ENCODE measurements around the gene IL15RA. TPM values are rescaled to one million over a fixed set of nuclear protein-coding genes. Genes with fewer than 3 reads are reported as not detected.

The IL15RA gene
- total RNA-seq, 4 donors from 2014 or later = 19.4 to 38.0 (median 34.9) TPM

DNA sequence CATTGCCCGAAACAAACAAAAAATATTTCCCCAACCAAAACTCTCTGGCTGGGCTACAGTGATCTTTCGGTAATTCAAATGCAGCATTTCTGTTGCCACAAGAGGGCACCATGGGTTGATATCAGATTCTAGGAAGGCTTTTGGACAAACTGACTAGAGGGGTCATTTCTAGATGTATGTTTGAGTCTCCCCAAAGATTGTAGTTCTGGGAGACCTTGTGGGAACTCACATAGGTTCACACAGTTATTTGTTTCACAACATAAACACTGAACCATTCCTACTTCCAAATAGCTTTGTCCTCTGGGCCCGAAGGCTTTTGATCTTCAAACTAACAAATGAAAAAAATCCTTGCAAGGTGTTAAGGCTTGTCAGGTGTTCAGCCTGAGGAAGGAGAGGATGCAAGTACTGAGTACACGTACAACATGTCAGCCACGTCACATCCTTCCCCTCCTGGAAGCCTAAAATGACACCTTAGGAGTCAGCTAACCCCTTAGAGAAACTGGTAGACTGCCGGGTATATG lies 37.0 kb upstream of the IL15RA start:
- Histone ChIP-seq H3K36me3 (no peaks in the 10 kb centered on the region), H3K4me3 (no peak overlapping the region), H3K27me3 (no peaks in the 10 kb centered on the region), H3K27ac (peak overlapping the region in 3 of 4 donors; percentile 6 to 55 (median 42)), H3K4me1 (peaks cover 0 to 9% (median 0%) of the 10 kb centered on the region in 4 donors), H3K9me3 (no peaks in the 10 kb centered on the region)
- DNase-seq = peak in 2 of 3 donors; percentile 86 to 89
- TF ChIP-seq, protein P1, sequence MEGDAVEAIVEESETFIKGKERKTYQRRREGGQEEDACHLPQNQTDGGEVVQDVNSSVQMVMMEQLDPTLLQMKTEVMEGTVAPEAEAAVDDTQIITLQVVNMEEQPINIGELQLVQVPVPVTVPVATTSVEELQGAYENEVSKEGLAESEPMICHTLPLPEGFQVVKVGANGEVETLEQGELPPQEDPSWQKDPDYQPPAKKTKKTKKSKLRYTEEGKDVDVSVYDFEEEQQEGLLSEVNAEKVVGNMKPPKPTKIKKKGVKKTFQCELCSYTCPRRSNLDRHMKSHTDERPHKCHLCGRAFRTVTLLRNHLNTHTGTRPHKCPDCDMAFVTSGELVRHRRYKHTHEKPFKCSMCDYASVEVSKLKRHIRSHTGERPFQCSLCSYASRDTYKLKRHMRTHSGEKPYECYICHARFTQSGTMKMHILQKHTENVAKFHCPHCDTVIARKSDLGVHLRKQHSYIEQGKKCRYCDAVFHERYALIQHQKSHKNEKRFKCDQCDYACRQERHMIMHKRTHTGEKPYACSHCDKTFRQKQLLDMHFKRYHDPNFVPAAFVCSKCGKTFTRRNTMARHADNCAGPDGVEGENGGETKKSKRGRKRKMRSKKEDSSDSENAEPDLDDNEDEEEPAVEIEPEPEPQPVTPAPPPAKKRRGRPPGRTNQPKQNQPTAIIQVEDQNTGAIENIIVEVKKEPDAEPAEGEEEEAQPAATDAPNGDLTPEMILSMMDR (IDR thresholded peaks at IDR 0.05) = peak; percentile 74 to 87 (median 78)
- TF ChIP-seq POLR2A (IDR thresholded peaks at IDR 0.05) = no peak

DNA sequence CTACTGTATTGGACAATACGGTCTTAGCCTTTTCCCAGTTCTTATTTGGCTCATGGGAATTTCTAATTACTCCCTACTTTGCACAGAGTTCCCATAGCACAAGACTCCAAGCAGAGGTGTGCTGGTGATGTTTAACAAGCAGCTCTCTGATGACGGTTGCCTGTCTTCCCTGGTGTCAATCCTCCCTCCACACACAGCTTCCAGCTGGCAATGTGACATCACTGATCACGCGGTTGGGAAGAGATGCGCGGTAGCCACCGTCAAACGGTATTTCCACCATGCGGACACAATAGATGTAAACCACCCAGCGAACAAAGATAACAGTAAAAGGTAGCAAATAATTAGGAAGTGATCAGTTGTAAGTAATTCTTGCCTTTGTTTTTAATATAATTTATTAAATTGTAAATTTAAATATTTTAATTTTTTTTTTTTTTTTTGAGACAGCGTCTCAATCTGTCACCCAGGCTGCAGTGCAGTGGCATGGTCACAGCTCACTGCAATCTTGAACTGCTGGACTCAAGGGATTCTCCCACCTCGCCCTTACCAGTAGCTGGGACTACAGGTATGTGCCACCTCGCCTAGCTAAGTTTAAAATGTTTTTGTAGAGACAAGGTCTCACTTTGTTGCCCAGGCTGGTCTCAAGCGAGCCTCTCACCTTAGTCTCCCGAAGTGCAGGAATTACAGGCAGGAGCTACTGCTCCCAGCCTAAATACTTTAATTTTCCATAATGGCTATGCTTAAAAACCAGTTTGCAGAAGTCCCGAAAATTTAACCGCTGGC lies 36.3 kb upstream of the IL15RA start:
- no peaks in the 10 kb centered on the region for H3K36me3 ChIP-seq
- peaks cover 0 to 9% (median 0%) of the 10 kb centered on the region in 4 donors for H3K4me1 ChIP-seq
- H3K27ac ChIP-seq = peak overlapping the region in 3 of 4 donors; percentile 6 to 55 (median 42)
- no peak overlapping the region for H3K4me3 ChIP-seq
- no peaks in the 10 kb centered on the region for H3K27me3 ChIP-seq
- TF ChIP-seq POLR2A (IDR thresholded peaks at IDR 0.05) = no peak
- TF ChIP-seq, protein P1 (IDR thresholded peaks at IDR 0.05) = no peak
- no peak for DNase-seq
- H3K9me3 ChIP-seq = no peaks in the 10 kb centered on the region

DNA sequence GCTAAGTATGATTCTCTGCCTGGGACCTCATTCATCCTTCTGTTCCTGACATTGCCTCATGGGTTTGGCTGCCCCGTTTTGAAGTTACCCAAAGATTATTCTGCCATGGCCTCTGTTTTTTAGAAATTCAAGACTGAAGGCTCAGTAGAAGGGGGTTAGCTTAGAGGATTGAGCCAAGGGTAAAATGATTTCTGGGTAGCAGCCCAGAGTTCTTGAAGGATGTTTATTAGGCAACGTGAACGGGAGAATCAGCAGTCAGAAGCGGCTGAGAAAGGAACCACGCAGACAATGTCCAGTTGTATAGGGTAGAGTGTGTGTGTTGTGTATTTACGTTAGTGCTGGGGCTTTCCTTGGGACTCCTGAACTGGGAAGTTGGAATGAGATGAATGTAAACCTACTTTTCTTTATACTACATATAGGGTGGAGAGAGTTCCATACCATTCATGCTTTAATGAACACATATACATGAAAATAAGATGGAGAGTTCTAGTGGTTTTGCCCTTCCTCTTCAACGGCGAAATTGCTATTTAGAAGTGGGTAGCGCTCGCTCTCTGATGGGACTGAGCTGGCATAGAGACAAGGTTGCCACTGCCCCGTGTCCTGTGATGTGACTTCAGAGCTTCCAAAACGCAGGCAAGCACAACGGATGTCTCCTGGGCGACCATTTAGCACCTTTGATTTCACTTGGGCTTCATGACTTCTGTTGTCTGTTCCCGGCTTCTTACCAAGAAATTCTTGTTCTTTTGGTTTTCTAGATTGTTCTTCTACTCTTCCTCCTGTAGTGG lies 35.0 kb upstream of the IL15RA start:
- H3K27ac ChIP-seq = no peak overlapping the region
- no peaks in the 10 kb centered on the region for H3K9me3 ChIP-seq
- no peaks in the 10 kb centered on the region for H3K27me3 ChIP-seq
- no peaks in the 10 kb centered on the region for H3K36me3 ChIP-seq
- TF ChIP-seq, protein P1 (IDR thresholded peaks at IDR 0.05) = no peak
- no peak for TF ChIP-seq POLR2A (IDR thresholded peaks at IDR 0.05)
- no peak overlapping the region for H3K4me3 ChIP-seq
- no peaks in the 10 kb centered on the region for H3K4me1 ChIP-seq
- no peak for DNase-seq

DNA sequence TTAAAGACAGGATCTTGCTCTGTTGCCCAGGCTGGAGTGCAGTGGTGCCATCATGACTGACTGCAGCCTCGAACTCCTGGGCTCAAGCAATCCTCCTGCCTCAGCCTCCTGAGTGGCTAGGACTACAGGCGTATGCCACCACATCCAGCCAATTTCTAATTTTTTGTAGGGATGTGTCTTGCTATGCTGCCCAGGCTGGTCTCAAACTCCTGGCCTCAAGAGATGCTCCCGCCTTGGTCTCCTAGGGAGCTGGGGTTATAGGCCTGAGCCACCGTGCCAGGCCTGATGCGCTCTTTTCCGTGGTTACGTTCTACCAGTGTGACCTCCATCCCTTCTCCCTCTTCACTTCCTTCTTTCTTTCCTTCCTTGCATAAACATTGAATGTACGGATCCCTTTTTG lies 34.2 kb upstream of the IL15RA start:
- Histone ChIP-seq H3K9me3 (no peaks in the 10 kb centered on the region), H3K4me3 (no peak overlapping the region), H3K4me1 (no peaks in the 10 kb centered on the region), H3K27ac (no peak overlapping the region), H3K36me3 (no peaks in the 10 kb centered on the region), H3K27me3 (no peaks in the 10 kb centered on the region)
- DNase-seq = no peak
- TF ChIP-seq, protein P1 (IDR thresholded peaks at IDR 0.05) = no peak
- no peak for TF ChIP-seq POLR2A (IDR thresholded peaks at IDR 0.05)

DNA sequence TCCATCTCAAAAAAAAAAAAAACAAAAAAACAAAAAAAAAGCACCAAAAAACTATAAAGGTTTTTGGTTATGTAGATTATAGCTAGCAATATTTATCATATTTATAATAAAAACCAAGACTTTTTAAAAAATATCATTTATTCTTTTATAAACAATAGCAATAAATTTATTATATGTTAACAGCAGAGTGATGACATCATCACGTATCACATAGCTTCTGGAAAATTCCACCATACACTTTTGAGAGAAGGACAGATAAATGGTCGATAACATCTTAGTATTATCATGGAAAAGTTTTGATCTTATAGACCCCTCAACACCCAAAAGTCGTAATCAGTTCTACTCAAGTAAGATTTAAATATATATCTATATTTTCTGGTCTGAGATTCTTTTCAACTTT lies 33.2 kb upstream of the IL15RA start:
- Histone ChIP-seq H3K4me3 (no peak overlapping the region), H3K9me3 (no peaks in the 10 kb centered on the region), H3K36me3 (no peaks in the 10 kb centered on the region), H3K27ac (no peak overlapping the region), H3K4me1 (no peaks in the 10 kb centered on the region), H3K27me3 (no peaks in the 10 kb centered on the region)
- TF ChIP-seq POLR2A (IDR thresholded peaks at IDR 0.05) = no peak
- TF ChIP-seq, protein P1 (IDR thresholded peaks at IDR 0.05) = no peak
- no peak for DNase-seq
